ENCODE results near the gene BMP7.

GRCh38 chr20:57162362-57162652 lies 104.1 kb downstream of the BMP7 start:
- TF ChIP-seq ZNF274 (IDR thresholded peaks at IDR 0.05; ENCODE audit: low read depth, low read length), result no peak
- no peak for TF ChIP-seq YY1 (IDR thresholded peaks at IDR 0.05; ENCODE audit: insufficient read depth, insufficient read length)
- TF ChIP-seq SUZ12 (IDR thresholded peaks at IDR 0.05; ENCODE audit: extremely low read depth, insufficient read depth, insufficient read length), result no peak
